ENCODE results near the gene PODN.

Gene PODN

DNA sequence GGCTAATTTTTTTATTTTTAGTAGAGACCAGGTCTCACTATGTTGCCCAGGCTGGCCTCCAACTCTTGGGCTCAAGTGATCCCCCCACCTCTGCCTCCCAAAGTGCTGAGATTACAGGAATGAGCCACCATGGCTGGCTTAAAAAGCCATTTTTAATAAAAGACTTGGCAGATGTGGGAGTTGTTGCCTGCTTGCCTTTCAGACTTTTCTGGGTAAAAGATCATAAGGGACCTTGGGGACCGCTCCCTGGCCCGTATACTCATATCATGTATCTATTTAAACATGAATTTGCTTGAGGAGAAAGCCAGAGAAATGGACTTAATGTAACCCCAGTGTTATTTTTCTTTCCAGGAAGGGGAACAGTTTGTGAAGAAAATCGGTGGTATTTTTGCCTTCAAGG, 23.4 kb upstream of the PODN start:
- H3K4me3 ChIP-seq (ENCODE audit: low read depth, low read length), result no peak overlapping the region
- TF ChIP-seq, protein P1, sequence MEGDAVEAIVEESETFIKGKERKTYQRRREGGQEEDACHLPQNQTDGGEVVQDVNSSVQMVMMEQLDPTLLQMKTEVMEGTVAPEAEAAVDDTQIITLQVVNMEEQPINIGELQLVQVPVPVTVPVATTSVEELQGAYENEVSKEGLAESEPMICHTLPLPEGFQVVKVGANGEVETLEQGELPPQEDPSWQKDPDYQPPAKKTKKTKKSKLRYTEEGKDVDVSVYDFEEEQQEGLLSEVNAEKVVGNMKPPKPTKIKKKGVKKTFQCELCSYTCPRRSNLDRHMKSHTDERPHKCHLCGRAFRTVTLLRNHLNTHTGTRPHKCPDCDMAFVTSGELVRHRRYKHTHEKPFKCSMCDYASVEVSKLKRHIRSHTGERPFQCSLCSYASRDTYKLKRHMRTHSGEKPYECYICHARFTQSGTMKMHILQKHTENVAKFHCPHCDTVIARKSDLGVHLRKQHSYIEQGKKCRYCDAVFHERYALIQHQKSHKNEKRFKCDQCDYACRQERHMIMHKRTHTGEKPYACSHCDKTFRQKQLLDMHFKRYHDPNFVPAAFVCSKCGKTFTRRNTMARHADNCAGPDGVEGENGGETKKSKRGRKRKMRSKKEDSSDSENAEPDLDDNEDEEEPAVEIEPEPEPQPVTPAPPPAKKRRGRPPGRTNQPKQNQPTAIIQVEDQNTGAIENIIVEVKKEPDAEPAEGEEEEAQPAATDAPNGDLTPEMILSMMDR (IDR thresholded peaks at IDR 0.05; ENCODE audit: low read depth, low read length, missing control alignments), result no peak
- DNase-seq (ENCODE audit: low read depth), result no peak

- TF ChIP-seq, protein P1 (IDR thresholded peaks at IDR 0.05; ENCODE audit: low read depth, low read length, missing control alignments), result no peak
- no peak for DNase-seq (ENCODE audit: low read depth)
- H3K4me3 ChIP-seq (ENCODE audit: low read depth, low read length), result no peak overlapping the region
Measured at GRCh38 chr1:53043271-53043670, 18.7 kb upstream of the PODN start.

DNA sequence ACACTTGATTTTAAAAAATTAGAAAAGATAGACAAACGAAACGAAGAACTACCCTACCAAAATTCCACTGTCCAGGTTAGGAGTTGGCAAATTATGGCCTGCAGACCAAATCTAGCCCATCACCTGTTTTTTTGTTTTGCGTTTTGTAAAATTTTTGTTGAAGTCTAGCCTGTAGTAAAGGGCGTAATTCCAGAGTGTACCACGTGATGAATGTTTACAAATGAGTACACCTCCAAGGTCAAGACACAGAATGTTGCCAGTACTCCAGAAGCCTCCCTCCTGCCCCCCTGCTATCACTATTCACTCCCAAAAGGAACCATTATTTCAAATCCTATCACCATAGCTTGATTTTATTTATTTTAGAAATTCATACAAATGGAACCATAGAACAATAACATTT, 17.1 kb upstream of the PODN start:
- no peak for DNase-seq (ENCODE audit: low read depth)
- TF ChIP-seq, protein P1 (IDR thresholded peaks at IDR 0.05; ENCODE audit: low read depth, low read length, missing control alignments), result no peak
- H3K4me3 ChIP-seq (ENCODE audit: low read depth, low read length), result no peak overlapping the region

DNA sequence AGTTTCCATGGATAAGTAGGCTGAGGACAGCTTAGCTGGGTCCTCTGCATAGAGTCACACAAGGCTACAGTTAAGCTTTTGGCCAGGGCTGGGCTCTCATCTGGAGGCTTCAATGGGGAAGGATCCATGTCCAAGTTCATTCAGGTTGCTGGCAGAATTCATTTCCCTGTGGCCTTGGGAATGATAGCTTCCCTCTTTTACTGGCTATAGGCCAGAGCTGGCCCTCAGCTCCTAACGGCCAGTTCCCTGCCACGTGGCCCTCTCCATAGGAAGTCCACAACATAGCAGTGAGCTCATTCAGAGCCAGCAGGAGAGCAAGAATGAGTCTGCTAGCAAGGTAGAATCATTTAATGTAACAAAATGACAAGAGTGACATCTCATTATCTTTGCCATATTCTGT, 15.1 kb upstream of the PODN start:
- TF ChIP-seq, protein P1 (IDR thresholded peaks at IDR 0.05; ENCODE audit: low read depth, low read length, missing control alignments), result no peak
- no peak overlapping the region for H3K4me3 ChIP-seq (ENCODE audit: low read depth, low read length)
- DNase-seq (ENCODE audit: low read depth), result no peak

- no peak for DNase-seq (ENCODE audit: low read depth)
- TF ChIP-seq, protein P1 (IDR thresholded peaks at IDR 0.05; ENCODE audit: low read depth, low read length, missing control alignments), result no peak
- H3K4me3 ChIP-seq (ENCODE audit: low read depth, low read length), result no peak overlapping the region
Measured at GRCh38 chr1:53047737-53048736, 14.0 kb upstream of the PODN start.

DNA sequence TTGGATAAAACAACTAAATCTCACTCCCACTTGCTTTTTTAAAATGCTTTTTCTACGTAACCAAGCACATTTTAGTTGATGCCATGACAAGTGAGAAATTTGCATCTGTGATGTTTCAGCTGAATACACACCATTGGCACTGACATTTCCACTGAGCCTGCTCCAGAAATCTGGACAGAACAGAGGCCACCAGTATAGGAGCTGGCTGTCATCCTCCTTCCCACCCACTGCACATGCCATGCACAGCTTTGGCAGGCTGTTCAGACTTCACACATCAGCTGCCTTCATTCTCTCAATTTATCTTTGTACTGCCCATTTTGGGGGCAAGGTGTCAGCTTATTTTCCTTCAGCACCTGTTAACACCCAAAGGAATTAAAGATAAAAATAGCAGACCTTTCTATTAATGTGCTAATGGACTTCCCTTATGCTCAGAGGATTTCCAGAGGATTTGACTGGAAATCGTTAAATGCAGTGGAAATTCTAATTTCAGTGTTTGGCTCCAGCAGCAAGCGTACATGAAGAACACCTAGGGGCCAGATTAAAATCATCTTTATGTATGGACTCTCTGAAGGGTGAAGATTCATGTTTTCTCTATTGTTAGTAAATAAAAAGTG, 12.9 kb upstream of the PODN start:
- no peak for DNase-seq (ENCODE audit: low read depth)
- no peak overlapping the region for H3K4me3 ChIP-seq (ENCODE audit: low read depth, low read length)
- TF ChIP-seq, protein P1 (IDR thresholded peaks at IDR 0.05; ENCODE audit: low read depth, low read length, missing control alignments), result no peak
